Activated naive CD4-positive, alpha-beta T cell (primary cell): Measurements from ENCODE around the gene PROS1.
"Not testable (repeated sequence)": the region's sequence is repeated elsewhere in the genome, so short reads cannot be mapped to it uniquely, and the experiment has no call there.

Source experiments
- DNase-seq, 4 experiments: peaks; one replicate each; lab custom pipeline; 2025; lab: John Stamatoyannopoulos, UW

PROS1 gene

GRCh38 chr3:93877427-93877826 lies 96.3 kb downstream of the PROS1 start:
- DNase-seq: not testable (repeated sequence)

- not testable (repeated sequence) for DNase-seq
Measured at GRCh38 chr3:93873412-93873811, 100.3 kb downstream of the PROS1 start.

GRCh38 chr3:93867425-93867824 lies 106.3 kb downstream of the PROS1 start:
- DNase-seq: no peak

- no peak for DNase-seq
Measured at GRCh38 chr3:93861017-93861416, 112.7 kb downstream of the PROS1 start.

- DNase-seq: no peak
Measured at GRCh38 chr3:93855401-93855800, 118.3 kb downstream of the PROS1 start.

GRCh38 chr3:93852228-93852627 lies 121.5 kb downstream of the PROS1 start:
- DNase-seq: not testable (repeated sequence)

- no peak for DNase-seq
Measured at GRCh38 chr3:93843981-93844380, 129.7 kb downstream of the PROS1 start.

GRCh38 chr3:93839193-93839592 lies 134.5 kb downstream of the PROS1 start:
- DNase-seq: not testable (repeated sequence)
